NCI-H510A (cell line): ENCODE results near the gene ANKRD62.

Experiments used
- DNase-seq: peaks from one replicate; lab custom pipeline; 2025; lab: John Stamatoyannopoulos, UW

ANKRD62 gene

DNA sequence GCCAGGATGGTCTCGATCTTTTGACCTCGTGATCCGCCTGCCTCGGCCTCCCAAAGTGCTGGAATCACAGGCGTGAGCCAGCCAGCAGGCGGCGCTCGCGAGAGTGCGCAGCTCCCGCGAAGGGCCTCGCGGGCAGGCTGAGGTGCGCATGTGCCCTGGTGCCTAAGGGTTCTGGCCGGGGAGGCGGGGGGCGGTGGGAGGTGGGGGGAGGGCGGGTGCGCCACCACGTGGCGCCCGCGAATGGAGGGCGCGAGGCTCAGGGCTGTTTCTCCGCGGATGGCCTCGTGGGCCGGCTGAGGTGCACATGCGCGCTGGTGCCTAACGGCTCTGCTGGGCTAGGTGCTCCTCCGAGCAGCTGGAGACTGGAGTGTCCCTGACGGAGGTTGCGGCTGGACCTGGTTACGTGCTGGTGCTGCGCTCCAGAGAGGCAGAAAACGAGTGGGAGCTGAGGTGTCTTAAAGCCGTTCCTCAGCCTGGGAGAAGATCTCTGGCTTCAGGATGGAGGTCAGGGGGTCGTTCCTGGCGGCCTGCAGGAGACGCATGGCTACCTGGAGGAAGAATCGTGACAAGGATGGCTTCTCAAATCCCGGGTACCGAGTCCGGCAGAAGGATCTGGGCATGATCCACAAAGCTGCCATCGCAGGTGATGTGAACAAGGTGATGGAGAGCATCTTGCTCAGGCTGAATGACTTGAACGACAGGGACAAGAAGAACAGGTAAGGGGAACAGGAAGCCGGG, at the start of gene ANKRD62:
Gene ANKRD62, plus strand, starts transcription at position 324 of the 738 bp plus-strand sequence. Its CDS starts 175 bp downstream, at position 499.
- no peak for DNase-seq

DNA sequence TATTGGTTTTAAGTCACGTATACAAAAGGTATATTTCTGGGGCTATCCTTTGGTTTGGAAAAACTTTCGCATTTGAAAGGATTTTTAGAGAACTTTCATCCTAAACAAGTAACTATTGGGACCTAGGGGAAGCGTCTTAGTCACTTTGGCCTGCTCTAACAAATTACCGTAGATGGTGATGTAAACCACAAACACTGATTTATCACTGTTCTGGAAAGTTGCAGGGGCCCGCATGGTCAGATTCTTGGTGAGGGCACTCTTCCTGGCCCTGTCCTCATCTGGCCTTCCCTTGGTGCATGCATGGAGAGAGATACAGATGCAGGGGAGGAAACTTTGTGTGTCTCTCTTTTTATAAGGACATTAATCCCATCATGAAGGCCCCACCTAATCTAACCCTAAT, 49.1 kb upstream of the ANKRD62 start:
- DNase-seq, result no peak

DNA sequence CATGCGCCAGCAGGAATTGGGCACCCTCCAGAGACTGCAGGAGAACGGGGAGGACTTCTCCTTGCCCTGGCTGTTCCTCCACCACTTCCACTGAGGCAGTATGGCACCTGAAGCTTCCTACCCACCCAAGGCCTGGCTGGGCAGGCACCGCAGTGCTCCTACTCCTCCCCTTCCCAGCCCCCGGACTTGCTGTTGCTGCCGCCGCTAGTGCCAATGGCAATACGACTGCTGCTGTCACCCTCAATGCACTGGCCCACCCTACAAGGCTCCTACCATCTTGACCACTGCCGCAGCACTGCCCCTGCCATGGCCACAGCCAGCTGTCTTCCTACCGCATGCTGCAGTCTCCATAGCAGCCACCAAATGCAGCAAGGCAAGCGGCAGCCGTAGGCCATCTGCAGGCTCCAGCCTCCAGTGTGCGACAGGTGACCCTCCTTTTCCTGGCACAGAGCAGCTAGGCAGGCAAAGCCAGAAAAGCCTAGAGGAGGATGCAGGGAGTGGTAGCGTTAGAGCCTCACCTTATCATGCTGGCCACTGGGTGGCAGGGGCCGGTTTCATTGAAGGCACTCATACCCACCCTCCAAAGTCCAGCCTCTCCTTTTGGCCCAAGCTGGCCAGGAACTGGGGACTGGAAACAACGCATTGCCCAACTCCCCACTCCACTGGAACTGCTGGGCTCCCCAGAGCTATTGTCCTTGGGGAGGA, 47.4 kb upstream of the ANKRD62 start:
- no peak for DNase-seq

DNA sequence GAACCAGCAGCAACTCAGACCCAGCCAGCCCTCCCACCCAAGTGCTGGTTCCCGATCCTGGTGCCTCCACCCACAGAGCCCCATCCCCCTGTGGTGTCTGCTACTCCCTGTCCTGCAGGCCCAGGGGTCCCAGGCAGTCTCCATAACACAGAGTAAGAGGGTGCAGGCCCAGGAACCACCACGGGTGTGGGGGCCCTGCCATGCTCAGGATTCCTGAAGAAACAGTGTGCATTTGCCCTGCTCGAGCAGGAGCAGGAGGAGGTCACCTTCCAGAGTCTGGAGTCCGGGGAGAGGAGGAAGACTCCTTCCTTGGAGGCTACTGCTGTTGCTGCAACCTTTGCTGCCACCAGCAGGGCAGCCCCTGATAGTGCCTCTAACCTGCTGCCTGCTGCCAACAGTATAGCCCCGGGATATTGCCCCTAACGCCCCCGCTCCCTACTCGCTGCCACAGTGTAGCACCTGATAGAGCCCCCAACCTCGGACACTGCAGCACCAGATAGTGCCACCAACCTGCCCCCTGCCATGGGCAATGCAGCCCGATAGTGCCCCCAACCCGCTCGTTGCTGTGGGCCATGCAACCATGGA, 46.8 kb upstream of the ANKRD62 start:
- no peak for DNase-seq

DNA sequence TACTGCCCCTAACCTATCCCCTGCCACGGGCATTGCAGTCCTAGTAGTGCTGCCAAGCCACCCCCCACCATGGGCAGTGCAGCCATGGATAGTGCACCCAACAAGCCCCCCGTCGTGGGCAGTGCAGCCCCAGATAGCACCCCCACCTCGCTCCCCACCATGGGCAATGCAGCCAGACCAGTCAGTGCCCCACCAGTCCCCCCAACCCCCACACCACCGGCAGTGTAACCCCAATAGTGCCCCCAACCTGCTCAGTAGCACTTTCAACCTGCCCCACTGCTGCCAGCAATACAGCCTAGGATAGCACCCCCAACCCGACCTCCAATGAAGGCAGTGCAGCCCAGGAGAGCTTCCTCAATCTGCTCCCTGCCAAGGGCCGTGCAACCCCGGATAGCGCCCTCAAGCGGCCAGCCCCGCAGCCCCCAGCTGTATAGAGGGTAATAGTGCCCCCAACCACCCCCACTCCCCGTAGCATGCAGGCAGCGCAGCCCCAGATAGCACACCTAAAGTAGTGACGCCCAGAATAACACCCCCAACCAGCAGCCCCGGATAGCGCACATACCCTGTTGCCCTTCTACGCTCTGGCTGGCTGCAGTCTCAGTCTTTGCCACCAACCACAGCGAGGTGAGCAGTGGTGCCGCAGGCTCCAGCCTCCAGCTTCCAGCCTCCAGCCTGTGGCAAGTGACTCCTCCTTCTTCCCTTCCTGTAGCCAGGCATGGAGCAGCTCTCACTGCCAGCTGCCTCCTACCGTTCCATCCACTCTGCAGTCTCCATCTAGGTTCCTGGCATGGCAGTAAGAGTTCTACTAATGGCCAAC, 45.4 kb upstream of the ANKRD62 start:
- no peak for DNase-seq

DNA sequence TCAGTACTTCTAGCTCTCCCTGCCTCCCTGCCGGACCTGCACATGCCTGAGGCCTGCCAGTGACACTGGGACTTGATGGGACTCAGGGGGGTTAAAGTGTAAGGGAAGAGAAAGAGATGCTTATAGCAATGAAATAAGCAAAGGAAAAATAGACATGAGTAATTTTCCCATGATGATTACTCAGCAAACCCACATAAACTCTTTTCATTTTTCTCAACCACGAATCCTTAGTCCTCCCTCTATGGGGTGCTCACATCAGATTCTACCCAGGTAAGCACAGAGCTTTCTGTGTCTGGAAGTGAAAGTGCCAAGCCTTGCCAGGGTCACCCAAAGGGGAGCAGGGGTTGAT, 44.8 kb upstream of the ANKRD62 start:
- no peak for DNase-seq

DNA sequence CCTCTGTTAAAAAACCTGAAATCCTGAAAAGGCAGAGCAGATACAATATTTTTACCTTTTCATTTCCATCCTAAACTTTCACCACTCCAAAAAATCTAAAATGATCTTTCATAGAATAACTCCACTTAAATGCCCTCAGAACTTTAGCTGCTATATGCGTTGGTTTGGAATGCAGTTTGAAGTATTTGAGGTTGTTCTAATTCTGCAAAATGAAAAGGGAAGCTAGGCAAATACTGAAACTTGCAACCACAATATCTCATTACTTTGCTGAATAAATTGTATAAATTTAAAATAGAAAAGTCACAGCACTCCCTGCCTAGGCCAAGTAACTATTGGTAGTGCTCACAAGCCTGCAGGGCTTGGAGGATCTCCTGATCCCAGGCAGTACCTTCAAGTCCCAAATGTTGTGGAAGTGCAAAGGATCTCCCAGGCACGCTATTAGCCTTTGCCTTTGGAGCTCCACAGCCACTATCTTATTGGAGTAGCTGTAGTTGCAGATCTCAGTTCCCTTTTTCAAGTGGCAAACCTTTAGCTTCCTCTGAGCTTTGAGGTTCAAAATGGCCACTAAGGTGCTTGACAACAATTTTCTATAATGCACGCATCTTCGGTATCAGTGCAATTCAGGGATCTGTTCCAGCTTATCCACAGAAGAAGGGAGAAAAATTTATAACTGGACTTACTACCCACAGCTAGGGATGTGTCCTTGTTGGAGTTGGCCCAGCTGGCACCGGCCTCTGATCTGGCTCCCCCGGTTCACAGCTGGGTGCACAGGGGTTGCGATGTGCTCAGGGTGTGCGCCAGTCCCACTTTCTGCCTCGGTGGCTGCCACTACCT, 43.4 kb upstream of the ANKRD62 start:
- DNase-seq, result no peak

DNA sequence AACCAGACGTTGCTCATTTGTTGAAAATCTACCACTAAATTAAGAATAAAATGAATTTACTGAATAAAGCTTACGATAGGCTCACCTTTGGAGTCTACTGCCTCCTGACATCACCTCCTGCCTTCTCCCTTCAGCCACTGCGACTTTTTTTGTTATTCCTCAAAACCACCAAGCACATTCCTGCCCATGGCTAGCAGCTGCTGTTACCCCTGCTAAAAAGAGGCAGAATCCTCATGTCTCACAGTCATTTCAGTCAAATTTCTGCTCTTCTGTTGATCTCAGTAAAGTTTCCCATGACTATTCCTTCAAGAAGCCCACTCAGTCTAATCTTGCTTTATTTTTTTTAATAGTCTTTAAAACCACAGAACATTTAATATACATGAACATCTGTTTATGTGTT, 40.8 kb upstream of the ANKRD62 start:
- DNase-seq, result no peak

DNA sequence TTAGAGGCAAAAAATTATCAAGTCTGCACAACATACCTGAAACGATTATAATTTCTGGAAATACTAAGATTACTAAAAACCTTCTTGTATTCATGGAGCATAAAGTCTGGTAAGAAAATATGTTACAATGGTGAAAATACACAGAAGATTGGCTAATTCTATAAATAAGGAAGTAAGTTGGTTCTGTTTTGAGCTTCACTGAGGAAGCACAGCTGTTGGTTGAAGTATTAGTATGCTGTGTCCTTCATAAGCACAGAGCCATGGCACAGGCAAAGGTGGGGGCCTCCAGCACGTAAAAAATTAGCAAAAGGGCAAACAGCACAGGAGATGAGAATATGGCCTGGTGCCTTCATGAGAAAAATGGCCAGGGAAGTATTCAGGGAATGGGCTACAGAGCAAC, 40.4 kb upstream of the ANKRD62 start:
- DNase-seq, result no peak

DNA sequence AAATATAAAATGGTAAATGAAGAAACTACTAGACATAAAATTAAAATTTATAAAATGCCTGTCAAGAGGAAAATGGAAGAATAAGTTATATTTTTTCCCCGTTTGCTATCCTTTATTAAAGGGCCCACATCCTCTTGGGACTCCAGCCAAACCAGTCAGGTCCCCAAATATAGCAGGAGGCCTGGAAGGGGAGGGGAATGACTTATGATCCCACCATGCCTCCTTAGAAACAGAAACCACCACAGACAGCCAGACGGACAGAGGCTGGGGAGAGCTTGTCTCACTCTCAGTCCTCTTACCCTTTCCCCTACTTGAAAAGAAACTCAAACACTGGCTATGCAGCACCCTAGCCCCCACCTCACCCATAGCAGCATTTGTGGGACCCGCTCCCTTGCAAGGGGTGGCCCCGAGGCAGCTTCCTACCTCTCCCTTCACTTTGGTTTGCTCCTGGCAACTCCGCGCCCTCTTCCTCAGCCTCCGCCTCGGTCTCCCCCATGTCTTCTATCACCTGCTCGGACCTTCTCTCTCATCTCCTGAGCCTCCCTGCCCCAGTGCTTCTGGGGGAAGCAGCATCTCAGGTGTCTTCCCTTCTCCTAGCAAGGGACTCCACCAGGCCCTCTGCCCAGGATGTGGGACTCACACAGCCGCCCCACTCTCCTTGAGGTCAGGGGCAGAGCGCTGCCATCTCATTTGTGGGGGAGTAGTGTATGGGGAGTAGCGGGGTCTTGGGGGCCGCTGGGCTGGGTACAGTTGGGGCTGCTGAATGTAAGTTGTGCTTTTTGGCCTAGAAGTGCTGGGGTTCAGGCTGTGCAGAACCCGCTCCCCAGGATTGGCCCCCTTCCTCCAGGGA, 37.4 kb upstream of the ANKRD62 start:
- DNase-seq, result no peak

DNA sequence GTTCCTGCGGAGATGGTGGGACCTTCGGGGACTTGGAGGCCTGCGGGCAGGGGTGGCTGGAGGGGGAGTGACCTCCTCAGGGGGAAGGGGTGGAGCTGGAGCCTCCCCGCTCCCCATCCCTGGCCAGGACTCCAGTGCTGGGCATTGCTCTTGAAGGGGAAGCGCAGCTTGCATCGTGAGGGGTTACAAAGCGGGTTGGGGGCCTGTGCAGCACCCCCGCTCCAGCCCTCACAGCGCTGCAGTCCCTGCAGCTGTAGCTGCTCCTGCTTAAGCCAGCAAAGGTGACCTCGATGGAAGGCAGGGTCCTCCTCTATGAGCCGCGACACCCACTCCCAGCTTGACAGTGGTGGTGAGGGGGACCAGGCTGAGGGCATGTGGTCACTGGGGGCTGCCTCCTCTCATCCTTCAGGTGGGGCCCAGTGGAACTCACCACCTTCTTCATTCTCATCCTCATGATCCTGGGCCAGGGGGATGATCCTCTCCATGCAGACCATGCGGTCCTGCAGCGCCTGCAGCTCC, 36.7 kb upstream of the ANKRD62 start:
- no peak for DNase-seq

DNA sequence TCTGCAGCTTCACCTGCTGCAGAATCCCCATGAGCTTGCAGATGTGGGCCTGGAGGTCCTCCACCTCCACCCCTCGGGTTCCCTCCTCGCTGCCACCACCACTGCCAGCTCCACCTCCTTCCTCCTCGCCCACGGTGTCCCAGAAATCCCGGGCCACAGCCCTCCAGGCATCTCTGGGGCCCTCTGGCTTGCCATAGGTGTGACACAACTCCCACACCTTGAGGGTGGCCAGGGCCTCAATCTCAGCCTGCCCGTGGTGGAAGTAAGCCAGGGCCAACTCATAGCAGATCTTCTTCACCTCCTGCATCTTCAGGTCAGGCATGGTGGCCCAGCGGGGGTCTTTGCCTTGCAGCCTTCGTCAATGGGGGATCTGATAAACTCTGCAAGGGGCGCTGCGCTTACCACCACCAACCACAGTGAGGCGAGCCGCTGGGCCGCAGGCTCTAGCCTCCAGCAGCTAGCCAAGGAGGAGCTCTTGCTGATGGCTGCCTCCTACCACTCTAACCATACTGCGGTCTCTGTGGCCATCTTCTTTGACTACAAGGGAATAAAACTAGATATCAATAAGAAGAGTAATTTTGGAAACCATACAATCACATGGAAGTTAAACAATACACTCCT, 36.1 kb upstream of the ANKRD62 start:
- DNase-seq, result no peak

DNA sequence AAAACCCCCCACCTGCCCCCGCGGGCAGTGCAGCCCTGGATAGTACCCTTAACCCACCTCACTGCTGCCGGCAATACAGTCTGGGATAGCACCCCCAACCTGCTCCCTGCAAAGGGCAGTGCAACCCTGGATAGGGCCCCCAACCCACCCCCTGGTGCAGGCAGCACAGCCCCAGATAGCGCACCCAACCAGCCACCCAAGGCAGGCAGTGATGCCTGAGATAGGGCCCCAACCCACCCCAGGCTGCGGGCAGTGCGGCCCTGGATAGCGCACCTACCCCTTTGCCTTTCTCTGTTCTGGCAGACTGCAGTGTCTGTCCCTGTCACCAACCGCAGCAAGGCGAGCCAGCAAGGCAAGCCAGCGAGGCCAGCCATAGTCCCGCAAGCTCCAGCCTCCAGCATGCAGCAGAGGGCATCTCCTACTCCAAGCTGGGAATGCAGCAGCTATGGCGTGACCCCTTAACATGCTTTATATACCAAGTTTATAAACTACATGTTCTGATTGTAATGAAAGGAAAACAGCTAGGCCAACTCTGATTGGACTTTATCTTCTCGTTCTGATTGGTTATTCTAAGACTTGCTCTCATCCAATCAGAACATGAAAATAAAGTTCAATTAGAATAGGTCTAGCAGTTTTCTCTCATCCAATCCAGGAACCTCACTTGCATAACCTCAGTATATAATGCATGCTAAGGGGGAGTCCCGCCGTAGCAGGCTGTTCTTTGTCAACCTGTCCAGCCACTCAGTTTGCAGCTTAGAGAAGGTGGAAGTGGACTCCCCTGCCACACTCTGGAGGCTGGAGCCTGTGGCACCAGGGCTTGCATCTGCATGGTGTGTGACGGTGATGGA, 34.1 kb upstream of the ANKRD62 start:
- DNase-seq, result no peak

DNA sequence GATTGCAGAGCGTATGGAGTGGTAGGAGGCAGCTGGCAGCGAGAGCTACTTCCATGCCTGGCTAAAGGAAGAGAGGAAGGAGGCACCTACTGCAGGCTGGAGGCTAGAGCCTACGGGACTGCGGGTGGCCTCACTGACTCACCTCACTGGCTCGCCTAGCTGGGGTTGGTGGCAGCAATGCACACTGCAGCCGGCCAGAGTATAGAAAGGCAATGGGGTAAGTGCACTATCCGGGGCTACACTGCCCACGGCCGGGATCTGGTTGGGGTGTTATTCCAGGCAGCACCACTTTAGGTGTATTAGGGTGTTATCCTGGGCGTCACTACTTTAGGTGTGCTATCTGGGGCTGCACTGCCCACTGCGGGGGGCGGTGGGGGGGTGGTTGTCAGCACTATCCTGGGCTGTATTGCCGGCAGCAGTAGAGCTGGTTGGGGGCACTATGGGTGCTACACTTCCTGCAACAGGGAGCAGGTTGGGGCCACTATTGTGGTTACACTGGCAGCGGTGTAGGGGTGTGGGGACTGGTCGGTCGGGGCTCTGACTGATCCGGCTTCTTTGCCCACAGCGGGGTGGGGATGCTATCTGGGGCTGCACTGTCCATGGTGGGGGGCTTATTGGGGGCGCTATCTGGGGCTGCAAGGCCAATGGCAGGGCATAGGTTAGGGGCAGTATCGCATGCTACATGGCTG, 33.3 kb upstream of the ANKRD62 start:
- no peak for DNase-seq

DNA sequence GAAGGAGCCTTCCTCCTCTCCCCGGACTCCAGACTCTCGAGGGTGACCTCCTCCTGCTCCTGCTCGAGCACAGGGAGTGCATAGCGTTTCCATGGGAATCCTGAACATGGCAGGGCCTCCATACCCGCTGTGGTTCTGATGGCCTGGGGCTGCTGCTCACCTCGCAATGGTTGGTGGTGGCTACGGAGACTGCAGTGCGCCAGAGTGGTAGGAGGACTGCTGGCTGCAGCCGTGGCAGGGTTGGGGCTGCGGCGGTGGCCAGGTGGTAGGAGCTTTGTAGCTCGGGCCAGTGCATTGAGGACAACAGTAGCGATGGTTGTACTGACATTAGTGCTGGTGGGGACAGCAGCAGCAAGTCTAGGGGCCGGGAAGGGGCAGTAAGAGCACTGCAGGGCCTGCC, 32.0 kb upstream of the ANKRD62 start:
- no peak for DNase-seq

DNA sequence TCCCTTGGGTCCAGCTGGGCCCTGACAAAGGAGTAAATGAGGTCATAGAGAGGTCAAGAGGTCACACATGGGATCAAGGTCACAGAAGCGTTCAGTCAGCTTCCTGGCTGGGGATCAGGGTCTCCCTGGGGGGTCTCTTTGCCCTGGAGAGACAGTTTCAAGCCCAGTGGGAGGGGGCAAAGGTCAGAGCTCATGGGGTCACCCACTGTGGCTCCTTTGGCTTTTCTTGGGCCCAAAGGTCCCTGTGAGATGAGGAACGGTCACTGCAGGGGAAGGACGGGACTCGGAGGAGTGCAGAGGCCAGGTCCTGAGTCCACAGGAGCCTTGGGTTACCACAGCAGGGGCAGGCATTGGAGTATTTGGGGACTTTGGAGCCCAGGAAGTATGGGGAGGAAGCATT, 30.7 kb upstream of the ANKRD62 start:
- DNase-seq, result no peak

DNA sequence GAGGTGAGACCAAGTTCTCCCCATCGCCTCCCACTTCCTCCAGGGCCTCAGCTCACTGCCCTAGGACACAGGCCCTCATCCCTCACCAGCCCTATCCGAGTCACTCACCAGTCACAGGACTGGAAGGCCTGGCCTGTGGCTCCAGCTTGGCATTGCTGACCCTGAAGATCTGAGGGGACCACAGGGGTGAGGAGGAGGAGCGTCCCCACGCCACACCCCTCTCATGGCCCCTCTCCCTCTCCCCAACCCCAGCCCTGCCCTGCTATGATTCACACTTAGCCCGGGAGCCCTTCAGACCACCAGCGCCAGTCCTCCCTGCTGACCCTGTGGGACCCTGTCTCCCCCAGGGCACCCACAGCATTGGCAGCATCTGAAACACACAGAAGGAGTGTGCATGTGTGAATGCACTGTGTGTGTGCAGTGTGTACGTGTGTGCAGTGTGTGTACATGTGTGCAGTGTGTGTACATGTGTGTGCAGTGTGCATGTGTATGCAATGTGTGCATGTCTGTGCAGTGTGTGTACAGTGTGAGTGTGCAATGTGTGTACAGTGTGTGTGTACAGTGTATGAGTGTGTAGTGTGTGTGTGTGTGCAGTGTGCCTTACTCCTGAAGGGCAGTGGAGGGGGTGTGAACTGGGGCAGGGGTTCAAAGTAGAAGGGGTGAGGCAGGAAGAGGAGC, 29.4 kb upstream of the ANKRD62 start:
- no peak for DNase-seq

DNA sequence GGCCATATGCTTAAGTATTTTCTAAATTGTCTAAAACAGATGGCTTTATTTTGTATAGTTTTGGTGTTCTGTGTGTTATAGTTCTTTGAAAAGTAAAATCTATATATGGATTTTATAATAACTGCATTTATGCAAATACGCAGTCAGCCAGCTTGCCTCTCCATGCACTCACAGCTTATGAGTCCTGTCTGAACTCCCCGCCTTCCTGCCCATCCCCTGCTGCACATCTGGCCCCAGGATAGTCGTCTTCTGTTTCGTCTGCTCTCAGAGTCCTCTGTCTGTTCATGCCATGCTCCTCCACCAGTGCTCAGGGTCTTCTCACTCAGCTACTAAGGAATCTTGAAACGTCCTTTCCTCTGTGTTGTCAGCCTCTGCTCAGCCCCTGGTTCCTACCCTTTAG, 28.2 kb upstream of the ANKRD62 start:
- DNase-seq, result no peak
